ENCODE measurements around the gene ZNF827.

ZNF827 gene

DNA sequence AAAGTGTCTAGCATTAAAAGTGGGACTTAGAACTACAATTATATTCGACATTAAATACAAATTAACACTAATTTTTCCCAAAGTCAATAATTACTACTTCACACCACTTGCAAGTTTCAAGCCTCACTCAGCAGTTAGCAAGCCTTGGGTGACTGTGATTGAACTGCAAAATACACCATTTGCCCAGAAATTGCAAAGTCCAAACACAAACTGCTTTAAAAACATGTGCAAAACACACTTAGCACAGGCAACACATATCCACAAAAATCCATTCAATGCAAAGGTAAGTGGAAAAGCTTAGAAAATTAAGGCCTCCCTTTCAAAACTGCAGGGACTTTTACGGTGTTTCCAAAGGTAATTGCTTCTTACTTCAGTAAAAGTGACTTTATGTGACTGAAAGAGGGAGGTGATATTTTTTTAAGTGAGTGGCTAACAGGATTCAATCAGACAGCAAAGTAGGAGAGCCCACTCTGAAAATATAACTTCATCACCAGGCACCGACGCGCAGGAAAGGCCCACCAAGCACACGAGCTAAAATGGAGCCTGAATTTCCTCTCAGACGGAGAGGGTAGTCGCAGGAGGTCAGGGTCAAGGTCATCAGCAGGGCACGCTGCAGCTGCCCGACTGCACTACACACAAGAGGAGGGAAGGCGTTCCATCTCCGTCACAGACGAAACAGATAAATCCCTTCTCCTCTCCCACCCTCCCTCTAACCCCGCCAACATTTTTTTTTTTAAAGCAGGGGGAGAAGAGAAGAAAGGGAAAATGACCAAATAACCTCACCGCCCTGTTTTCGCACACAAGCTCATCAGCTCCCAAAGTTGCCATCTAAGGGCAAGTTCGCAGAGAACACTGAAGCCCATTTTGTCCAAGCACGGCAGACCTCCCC, 3.1 kb downstream of the ZNF827 start:
- DNase-seq (ENCODE audit: insufficient read length, low spot score) (peak; percentile 36), FAIRE-seq (peak; percentile 93)

DNA sequence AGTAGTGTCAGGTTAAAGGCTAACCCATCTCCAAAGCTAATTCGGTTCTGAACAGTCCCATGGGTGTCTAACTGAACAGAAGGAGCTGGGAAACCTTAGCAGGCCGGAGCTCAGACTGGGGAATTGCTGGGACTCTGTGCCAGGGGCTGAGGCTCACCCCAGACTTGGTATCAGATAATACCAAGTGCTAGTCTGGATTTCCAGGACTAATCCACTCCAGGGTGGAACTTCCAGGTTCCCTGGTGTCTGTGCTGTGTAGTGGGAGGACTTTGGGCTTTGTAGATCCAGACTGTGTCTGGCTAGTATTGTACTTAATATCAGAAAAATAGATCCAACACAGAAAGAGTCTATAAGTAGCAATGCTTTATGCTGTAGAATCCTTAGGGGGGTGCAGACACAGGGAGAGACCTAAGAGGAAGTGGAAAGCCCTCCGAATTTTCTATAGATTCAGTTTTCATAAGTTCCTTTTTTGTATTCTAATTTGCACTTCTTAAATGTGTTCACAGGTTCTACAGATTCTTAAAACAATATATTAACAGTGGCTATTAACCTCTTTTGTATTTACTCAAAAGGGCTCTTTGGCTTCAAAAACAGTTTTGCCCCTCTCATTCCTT, 4.1 kb downstream of the ZNF827 start:
- FAIRE-seq, result peak; percentile 85
- DNase-seq (ENCODE audit: insufficient read length, low spot score), result no peak

DNA sequence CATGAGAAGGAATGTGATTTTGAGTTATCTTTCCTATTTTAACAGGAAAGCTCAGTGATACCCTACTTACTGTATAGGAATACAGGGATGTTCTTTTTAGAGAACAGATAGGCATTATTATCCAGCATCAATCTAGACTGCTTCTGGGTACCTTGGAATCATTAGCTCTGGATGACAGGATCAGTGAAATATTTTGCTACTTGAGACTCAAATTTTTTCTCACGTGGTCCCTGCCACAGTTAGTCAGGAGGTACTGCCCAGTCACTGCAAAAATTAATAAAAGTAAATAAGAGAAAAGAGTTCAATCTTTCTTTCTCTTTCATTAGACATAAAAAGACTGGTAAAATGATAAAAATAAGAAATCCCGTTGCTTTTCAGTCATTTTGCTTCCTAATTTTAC, 5.5 kb downstream of the ZNF827 start:
- no peak for FAIRE-seq

DNA sequence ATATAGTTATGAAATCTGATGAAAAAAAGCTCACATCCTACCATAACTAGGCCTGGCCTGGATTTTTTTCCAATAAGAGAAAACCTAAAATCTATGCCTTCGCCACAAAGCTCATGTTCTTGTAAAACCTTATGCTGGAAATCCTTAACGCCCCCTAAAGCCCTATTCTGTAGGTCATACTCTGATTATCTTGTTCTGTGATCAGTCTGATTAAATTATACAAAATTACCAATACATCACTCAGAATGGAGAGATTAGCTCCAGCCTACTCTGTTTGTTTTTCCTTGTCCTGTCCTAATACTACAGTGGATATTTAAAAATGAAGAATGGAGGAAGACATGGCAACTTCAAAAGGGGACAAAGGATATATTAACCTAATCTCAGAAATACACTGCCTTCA, 7.2 kb downstream of the ZNF827 start:
- FAIRE-seq (peak; percentile 48), DNase-seq (ENCODE audit: insufficient read length, low spot score) (no peak)

More for the DNA sequence above, 5.5 kb downstream of the ZNF827 start:
- DNase-seq (ENCODE audit: insufficient read length, low spot score), result no peak

DNA sequence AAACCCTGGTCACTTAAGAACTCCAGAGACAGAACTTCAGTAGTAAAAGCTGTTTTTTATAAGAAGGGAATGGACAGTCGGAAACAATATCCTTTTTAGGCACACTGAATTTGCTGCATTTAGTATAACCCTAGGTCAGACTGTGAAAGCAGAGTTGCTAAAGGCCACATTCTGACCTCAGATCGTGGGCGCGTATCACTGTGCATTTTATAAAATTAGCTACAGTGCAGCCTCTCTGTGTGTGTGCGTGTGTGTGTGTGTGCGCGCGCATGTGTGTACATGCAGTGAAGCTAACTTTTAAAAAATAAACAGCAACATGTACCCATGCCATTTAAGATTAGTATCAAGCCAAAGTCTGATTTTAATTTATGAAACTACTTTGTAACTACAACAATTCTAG, 8.0 kb downstream of the ZNF827 start:
- FAIRE-seq (peak; percentile 23), DNase-seq (ENCODE audit: insufficient read length, low spot score) (no peak)

DNA sequence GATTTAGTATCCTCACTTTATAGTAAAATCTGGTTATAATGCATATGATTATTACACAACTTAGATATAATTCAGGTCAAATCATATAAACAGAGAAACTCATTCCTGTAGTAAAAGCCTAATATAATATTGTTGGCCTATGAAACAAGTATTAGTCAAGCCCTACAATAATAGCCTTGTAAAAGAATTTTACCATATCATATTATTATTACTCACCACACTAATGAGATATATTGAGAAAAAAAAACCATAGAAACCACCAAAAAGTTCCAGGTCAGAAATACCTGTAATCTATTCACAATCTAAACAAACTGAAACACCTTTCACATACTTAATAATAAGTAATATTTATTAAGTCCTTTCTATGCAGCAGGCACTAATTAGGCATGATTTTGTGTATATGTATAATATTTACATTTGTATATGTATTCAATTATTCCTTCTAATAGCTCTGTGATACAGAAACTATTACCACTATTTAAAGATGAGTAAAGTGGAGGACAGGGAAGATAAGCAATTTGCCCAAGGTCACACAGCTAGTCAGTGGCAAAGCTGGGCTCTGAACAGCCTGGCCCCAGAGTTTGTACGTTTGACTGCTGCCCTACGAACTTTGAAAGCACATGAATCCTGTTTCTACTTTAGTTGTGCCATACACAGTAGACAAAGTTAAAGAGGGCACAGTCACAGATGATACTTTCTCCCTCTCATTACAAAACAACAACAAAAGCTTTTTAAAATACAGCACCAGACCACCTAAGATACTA, 9.0 kb downstream of the ZNF827 start:
- DNase-seq (ENCODE audit: insufficient read length, low spot score) (no peak), FAIRE-seq (no peak)

DNA sequence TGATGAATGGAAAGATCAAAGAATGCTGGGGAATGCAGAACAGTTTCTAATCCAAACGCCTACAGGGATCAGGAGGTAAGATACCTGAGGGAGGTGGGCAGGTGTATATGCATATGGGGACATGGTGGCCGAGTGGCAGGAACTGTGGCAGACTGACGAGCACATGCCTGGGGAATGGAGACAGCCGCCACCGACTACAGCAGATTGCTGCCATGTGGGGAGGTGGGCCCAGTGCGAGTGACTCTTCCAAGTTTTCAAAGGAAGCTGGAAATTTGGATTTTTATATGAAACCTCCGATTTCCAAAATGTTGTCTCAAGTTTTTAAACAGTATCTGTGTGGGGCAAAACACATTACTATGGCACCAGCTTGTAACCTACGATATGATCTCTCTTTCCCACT, 9.9 kb downstream of the ZNF827 start:
- no peak for DNase-seq (ENCODE audit: insufficient read length, low spot score)
- peak; percentile 51 for FAIRE-seq

DNA sequence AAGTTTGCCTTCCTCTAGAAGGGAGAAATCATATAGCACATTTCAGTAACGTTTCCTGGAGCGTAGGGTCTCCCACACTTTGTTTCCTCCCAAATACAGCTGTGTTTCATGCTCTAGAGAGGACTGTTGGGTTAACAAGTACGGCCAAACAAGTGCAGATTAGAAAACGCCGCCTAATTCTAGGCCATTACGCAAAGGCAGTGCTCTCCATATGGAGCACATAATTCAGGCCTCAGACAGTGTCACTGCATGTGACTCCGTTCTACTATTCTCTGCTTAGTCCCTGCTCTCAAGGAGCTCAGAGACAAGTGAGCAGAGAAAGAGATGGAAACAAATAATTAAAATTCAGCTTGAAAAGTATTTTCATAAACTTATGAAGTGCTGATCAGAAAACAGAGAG, 11.6 kb downstream of the ZNF827 start:
- FAIRE-seq (peak; percentile 80), DNase-seq (ENCODE audit: insufficient read length, low spot score) (no peak)

DNA sequence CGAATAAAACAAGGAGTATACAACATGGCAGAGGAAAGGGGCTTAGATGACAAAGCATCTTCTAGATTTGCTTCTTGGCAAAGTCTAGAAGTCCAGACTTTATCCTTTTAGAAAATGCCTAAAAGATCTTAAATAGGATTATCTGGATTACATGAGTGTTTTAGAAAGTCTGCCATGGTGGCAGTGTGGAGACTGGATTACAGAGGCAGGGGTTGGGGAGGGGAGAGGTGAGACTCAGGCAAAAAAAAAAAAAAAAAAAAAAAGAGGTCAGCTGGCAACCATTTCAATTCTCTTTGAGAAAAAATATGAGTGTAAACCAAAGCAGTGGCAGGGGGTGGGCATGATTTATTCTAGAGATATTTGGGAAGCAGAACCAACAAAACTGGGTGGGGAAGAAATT, 17.4 kb downstream of the ZNF827 start:
- FAIRE-seq, result no peak
- no peak for DNase-seq (ENCODE audit: insufficient read length, low spot score)

DNA sequence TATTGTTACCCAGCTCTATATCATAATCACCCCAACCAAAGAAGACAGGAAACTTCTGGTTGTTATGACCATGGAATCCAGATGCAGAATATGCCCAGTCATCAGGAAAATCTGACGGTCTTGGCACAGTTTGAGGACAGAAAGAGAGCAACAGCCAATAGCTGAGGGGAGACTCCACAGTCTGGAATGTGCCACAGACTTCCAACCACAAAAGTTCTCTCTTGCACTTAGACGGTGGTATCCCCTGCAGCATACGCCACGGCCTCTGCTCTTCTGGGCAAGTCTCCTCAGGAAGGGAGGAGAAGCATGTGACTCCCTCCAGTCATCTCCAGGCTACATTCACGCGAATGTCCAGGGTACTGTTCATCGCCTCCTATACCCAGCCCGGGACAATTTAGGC, 18.4 kb downstream of the ZNF827 start:
- DNase-seq (ENCODE audit: insufficient read length, low spot score) (no peak), FAIRE-seq (no peak)

DNA sequence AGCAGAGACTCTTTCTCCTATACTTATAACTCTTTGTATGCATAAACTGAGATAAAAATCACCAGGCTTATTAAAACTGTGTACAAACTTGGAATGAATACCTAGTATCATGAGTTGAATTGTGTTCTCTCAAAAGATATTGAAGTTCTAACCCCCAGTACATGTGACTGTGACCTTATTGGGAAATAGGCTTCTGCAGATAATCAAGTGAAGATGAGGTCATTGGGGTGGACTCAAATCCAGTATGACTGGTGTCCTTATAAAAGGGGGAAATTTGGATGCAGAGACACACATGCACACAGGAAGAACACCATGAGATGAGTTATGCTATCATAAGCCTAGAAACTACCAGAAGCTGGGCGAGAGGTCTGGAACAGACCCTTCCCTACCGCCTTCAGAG, 26.2 kb downstream of the ZNF827 start:
- DNase-seq (ENCODE audit: insufficient read length, low spot score) (no peak), FAIRE-seq (no peak)

DNA sequence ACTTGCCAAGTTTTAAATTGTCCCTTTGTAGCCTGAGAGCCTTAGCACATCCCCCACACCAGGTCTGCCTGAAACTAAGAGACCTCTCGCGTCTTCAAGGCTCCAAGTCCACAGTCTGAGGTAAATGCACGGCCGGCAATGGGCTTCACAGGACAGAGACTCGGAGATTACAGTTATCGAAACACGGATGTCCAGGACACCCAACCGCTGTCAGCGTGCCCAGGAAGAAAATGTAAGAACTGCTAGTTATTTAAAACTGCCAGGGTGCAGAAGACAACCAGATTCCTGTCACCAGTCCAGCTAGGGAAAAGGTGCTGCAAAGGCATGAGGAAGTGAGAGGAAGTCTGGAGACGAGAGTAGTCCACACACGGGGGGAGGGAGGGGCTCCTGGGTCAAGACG, 28.9 kb downstream of the ZNF827 start:
- FAIRE-seq (no peak), DNase-seq (ENCODE audit: insufficient read length, low spot score) (no peak)

DNA sequence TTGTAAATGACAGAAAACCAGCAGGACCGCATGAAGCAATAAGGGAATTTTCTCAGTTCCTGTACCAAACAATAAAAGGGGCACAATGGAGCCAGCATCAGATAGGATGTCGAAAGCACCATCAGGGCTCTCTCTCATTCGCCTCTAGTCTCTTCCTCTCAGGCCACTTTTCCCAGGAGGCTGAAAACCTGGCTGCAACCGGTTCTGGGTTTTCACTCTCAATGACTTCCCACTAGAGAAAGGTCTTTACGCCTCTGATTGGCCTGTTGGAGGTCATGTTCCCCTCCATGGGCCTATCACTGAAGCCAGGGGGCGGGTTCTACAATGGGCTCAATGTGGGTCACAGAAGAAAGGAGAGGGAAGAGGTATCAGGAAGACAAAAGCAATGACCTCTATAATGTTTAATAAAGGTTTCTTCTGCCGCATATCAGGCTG, 29.3 kb downstream of the ZNF827 start:
- FAIRE-seq (no peak), DNase-seq (ENCODE audit: insufficient read length, low spot score) (no peak)

DNA sequence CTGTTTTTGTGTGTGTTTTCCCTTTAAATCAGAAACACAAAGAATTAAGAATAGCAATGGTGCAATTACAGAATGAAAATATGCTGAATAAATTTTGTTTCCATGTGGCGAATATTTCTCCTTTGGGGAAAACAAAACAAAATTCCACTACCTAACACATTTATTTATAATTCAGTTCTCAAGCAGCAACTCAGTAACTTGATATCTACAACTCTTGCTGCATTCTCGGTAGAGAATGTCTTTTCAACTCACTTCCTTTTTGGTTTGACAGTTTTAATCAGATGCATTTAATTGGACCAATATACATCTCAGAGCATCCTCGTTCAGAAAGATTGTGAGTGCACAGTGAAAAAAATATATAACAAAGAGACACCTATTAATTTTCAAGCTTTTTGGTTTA, 30.8 kb downstream of the ZNF827 start:
- FAIRE-seq, result peak; percentile 51
- DNase-seq (ENCODE audit: insufficient read length, low spot score), result no peak

DNA sequence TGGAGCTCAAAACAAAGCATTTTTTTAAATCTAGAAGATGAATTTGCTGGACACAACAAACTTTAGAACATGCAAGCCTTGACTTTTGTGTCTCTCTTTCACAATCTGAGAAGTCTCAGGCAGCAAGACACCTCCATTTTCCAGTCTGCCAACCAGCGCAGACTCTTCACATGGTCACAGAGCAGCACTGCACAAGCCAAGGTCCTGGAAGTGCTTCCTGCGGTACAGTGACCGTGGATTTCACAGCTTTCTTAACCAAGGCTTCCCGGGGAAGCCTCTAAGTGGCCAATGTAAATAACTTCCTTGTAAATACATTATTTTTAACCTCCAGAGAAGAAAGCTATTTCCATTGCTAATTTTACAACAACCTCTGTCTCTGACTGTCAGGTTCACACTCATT, 31.2 kb downstream of the ZNF827 start:
- FAIRE-seq (no peak), DNase-seq (ENCODE audit: insufficient read length, low spot score) (no peak)

DNA sequence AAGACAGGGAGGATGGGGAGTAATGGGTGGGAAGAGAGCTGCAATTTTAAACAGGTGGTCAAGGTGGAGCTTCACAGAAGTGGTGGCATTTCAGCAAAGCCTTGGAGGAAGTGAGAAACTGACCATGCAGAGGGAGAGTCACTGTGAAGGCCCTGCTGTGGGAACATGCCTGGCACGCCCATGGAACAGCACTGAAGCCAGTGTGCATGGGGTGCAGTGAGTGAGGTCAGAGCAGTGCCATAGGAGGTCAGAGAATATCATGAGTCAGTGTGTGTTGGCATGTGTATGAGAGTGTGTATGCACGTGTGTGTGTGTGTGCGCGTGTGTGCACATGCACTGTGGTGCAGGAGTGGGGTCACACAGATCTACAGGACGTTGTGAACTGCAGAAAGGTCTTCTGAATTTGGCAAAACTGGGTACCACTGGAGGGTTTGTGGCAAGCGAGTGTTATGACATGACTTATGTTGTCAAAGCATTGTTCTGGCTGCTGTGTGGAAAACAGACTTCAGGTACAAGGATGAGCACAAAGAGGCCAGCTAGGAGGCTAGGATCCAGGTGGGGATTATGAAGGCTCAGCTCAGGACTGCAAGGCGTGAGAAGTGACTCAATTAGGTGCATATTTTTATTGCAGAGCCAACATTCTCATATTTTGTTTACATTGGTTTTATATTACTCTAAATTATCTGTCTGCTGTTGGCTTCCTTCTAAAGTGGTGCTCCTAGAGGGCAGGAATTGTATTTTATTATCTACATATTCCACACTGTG, 34.0 kb downstream of the ZNF827 start:
- peak; percentile 8 for FAIRE-seq
- DNase-seq (ENCODE audit: insufficient read length, low spot score), result no peak

DNA sequence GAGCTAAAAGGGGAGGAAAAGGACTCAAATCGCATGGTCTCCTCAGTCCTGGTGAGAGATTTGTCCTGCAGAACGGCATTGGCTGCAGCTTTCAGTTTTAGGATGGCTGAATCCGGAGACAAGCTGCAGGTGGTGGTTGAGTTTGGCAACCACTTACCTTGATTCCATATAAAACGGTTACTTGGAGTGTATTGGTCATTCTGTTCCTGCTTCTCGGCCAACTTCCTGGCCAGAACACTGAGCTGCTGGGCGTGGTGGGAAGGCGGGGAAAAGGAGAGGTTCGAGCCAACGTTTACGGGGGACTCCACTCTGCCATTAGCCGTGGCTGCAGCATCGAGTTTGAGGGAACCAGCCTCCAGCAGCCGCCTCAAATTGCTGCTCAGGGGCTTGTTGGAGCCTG, 36.1 kb downstream of the ZNF827 start:
- DNase-seq (ENCODE audit: insufficient read length, low spot score), result no peak

DNA sequence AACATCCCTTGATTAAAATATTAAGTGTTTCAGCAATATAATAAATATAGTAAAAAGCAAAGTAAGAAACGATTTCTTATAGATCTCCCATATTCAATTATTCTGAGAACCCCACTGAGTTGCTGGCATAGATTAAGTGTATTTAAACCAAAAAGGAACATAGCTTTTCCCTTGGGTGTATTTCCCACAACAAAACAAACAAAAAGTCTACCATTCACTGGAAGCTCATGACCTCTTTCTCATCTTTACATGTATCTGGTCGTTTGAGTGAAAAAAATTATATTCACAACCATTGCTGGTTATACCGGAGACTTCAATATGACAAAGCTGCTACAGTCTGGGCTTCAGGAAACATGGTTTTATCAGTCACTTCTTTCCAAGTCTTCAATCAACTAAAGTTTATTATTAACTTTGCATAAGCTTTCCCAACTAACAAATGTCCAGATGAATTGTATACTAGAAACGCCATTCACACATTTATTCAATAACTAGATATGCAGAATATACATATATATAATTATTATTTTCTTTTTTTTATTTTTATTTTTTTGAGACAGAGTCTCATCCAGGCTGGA, 38.6 kb downstream of the ZNF827 start:
- DNase-seq (ENCODE audit: insufficient read length, low spot score) (no peak), FAIRE-seq (no peak)

More for the DNA sequence above, 36.1 kb downstream of the ZNF827 start:
- FAIRE-seq, result no peak

DNA sequence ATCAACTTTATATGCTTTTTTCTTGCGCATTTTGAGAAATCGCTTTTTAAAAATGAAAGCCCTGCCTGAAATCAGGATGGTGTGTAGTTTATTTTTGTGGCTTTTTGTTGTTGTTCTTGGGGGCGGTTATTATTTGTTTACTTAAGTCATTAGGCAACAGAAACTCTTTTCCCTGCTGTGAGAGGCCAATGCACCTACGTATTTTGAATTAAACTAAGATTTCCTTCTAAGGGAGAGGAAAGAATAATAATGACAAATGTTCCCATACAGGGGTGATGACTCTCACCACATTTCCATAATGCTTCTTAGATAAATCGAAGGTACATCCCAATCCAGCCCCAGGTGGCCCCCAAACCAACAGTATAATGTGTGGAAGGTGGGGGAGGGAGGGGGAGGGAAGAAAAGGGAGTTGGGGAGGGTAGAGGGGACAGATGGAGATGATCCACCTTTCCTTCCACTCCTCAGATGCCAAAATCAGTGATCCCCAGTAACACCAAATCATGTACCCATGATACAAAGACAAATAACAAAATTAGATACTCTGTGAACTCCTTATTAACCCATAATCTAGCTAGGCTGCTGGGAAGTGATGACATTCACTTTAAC, 39.6 kb downstream of the ZNF827 start:
- FAIRE-seq, result no peak
- DNase-seq (ENCODE audit: insufficient read length, low spot score), result no peak

DNA sequence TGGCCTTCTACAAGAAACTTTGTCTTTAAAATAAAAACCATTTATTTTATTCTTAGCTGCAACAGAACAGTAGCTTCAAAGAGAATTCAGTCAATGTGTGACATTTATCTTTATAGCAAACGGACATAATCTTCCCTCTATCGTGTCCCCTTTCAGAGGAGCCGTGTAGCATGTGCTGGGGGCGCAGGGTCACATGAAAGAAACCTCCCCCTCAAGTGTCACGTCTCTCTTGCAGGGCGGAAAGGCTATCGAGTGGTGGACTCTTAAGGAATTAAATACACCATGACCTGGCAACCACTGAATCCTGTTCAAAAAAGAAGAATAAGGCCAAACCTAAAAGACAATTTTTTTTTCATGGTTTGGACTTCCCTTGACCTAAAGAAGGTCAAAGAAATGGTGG, 40.2 kb downstream of the ZNF827 start:
- no peak for FAIRE-seq
- DNase-seq (ENCODE audit: insufficient read length, low spot score), result no peak

Data from GM19239 (cell line).